Sigmoid colon (tissue), 4 donors: Measurements from ENCODE around the gene SLC41A1.
"Not testable (repeated sequence)": the region's sequence is repeated elsewhere in the genome, so short reads cannot be mapped to it uniquely, and the experiment has no call there.

ENCODE experiments used
- CTCF ChIP-seq, 4 experiments: fragments of 450-650 bp in 3 of 4; fragments of 200-600 bp in 1 of 4; IDR thresholded peaks; one replicate each; pipeline ENCODE4 v1.5.1; 2016 to 2019; ENCODE audit warnings: antibody characterized with exemption in 4 of 4, mild to moderate bottlenecking in 3 of 4, moderate library complexity in 2 of 4
- EP300 ChIP-seq, 4 donors: sonication (generic); formaldehyde crosslinking; IDR thresholded peaks; one replicate each; pipeline ENCODE4 v1.6.1; 2017; ENCODE audit warnings: antibody characterized with exemption in 4 of 4
- POLR2A ChIP-seq, 2 donors: fragments of 450-650 bp; IDR thresholded peaks; one replicate each; pipeline ENCODE4 v1.6.1; 2016; ENCODE audit warnings: antibody characterized with exemption in 2 of 2, mild to moderate bottlenecking in 2 of 2, moderate library complexity in 2 of 2
- POLR2AphosphoS5 ChIP-seq, 4 donors: sonication (generic); formaldehyde crosslinking; IDR thresholded peaks; one replicate each; pipeline ENCODE4 v1.6.1; 2017; ENCODE audit warnings: antibody characterized with exemption in 4 of 4

GRCh38 chr1:205823260-205823659 lies 10.3 kb upstream of the SLC41A1 start:
- not testable (repeated sequence) for TF ChIP-seq POLR2A, POLR2AphosphoS5, CTCF, EP300 (IDR thresholded peaks at IDR 0.05)
